K562 (cell line): ENCODE data around the gene SRF. TPM values are rescaled to one million over a fixed set of nuclear protein-coding genes. Genes with fewer than 3 reads are reported as not detected.
A peak's percentile ranks its signal among the peaks of the same experiment; 100 is the strongest.

Experiments
- ATAC-seq: fragments of 200-7000 bp; cut with Tn5 transposase; 3 replicates; pipeline ENCODE4 v1.9.1; 2020; ENCODE audit warnings: moderate library complexity
- BruUV-seq: library from RNA; stranded (reverse); fragments of 400-500 nt; replicated peaks from 2 replicates; lab custom pipeline; 2021; lab: Mats Ljungman, UMichigan
- CTCF ChIA-PET: fragments of 300-600 bp; formaldehyde crosslinking; extraction: SDS; loops from one replicate; lab custom pipeline; 2021; ENCODE audit warnings: low intra/inter-chr PET ratio; lab: Yijun Ruan, JAX
- POLR2A ChIA-PET: fragments of 300-600, 350-650 bp; sonication (Branson Sonifier 250); formaldehyde crosslinking; extraction: SDS; loops from one replicate; lab custom pipeline; 2021; ENCODE audit warnings: antibody characterized with exemption, inconsistent platforms; lab: Yijun Ruan, JAX
- DNase-seq, 4 experiments: peaks; one replicate each; pipeline versions ENCODE4 v3.0.0 to v3.0.0-alpha.2; 2011 to 2018; ENCODE audit warnings: low spot score in 3 of 4, mixed read lengths in 3 of 4; ENCODE audit errors: extremely low read depth in 1 of 4
- FAIRE-seq: peaks from 2 replicates; lab custom pipeline; 2011; peaks lifted over from hg19 to GRCh38; lab: Jason Lieb, UNC
- H2AFZ ChIP-seq: 2 replicates; pipeline ENCODE4 v1.6.0; 2011; ENCODE audit warnings: low read depth, low read length, control low read depth, inconsistent platforms
- H3K27ac ChIP-seq: fragments of 200-600 bp; 3 replicates; pipeline ENCODE4 v1.8.0; 2011; ENCODE audit warnings: low read depth, mild to moderate bottlenecking, control low read depth, inconsistent platforms, low read length, moderate library complexity, mixed read lengths; ENCODE audit errors: extremely low read depth
- H3K27me3 ChIP-seq, 2 experiments: fragments of 300-600 bp in 1 of 2; 2 replicates in 1 of 2; 3 replicates in 1 of 2; pipeline versions ENCODE4 v1.6.0 to v1.8.0; 2011; ENCODE audit warnings: inconsistent platforms in 2 of 2, low read length in 2 of 2, mild to moderate bottlenecking in 1 of 2, mixed read lengths in 1 of 2, moderate library complexity in 1 of 2; ENCODE audit not compliant: control insufficient read depth in 2 of 2, insufficient read depth in 2 of 2
- H3K36me3 ChIP-seq: fragments of 300-600 bp; 3 replicates; pipeline ENCODE4 v1.8.0; 2011; ENCODE audit warnings: mild to moderate bottlenecking, low read length, inconsistent platforms; ENCODE audit not compliant: control insufficient read depth, insufficient read depth
- H3K4me1 ChIP-seq, 2 experiments: fragments of 200-600 bp in 1 of 2; replicated peaks in 1 of 2; 2 replicates in 1 of 2; 3 replicates in 1 of 2; pipeline versions ENCODE4 v1.5.1 to v1.8.0; 2011; ENCODE audit warnings: inconsistent platforms in 2 of 2, low read length in 2 of 2, mild to moderate bottlenecking in 1 of 2, mixed read lengths in 1 of 2, moderate library complexity in 1 of 2; ENCODE audit not compliant: control insufficient read depth in 2 of 2, insufficient read depth in 2 of 2
- H3K4me2 ChIP-seq: 2 replicates; pipeline ENCODE4 v1.6.1; 2011; ENCODE audit warnings: low read length, control low read depth, inconsistent platforms, mixed read lengths; ENCODE audit not compliant: insufficient read depth
- H3K4me3 ChIP-seq: fragments of 200-600 bp; sonication (generic), shearing (Covaris generic); 2 replicates; pipeline ENCODE4 v1.5.1; 2016; ENCODE audit warnings: control low read depth, inconsistent platforms
- H3K79me2 ChIP-seq: fragments of 200-600 bp; 3 replicates; pipeline ENCODE4 v1.8.0; 2011; ENCODE audit warnings: low read length, inconsistent platforms; ENCODE audit not compliant: control insufficient read depth, insufficient read depth
- H3K9ac ChIP-seq, 2 experiments: 2 replicates each; pipeline versions ENCODE4 v1.6.0 to v1.6.1; 2011; ENCODE audit warnings: low read depth in 2 of 2, low read length in 2 of 2, control low read depth in 1 of 2, inconsistent platforms in 1 of 2, mild to moderate bottlenecking in 1 of 2, mixed read lengths in 1 of 2; ENCODE audit not compliant: insufficient read depth in 1 of 2
- H3K9me1 ChIP-seq: one replicate; pipeline ENCODE4 v1.6.0; 2011; ENCODE audit warnings: inconsistent platforms, mild to moderate bottlenecking, low read length, moderate library complexity; ENCODE audit not compliant: control insufficient read depth, insufficient read depth
- H3K9me3 ChIP-seq: replicated peaks from 2 replicates; pipeline ENCODE4 v1.5.1; 2011; ENCODE audit warnings: low read depth, low read length, inconsistent platforms; ENCODE audit not compliant: control insufficient read depth, insufficient read depth
- H4K20me1 ChIP-seq: replicated peaks from 2 replicates; pipeline ENCODE4 v1.6.1; 2011; ENCODE audit warnings: low read length, inconsistent platforms, mixed read lengths; ENCODE audit not compliant: control insufficient read depth, insufficient read depth
- CTBP1 ChIP-seq: fragments of 450-650 bp; IDR thresholded peaks from 2 replicates; pipeline ENCODE4 v1.6.1; 2016; ENCODE audit warnings: borderline replicate concordance
- ETV5 ChIP-seq: sonication (generic); formaldehyde crosslinking; IDR thresholded peaks from 2 replicates; pipeline ENCODE4 v1.4.0; 2020; ENCODE audit warnings: low read depth, mild to moderate bottlenecking, missing genetic modification reagents
- HOMEZ ChIP-seq: fragments of 250-450 bp; sonication (Bioruptor Pico); IDR thresholded peaks from 2 replicates; pipeline ENCODE4 v1.4.0; 2020; ENCODE audit warnings: mild to moderate bottlenecking, moderate library complexity
- RBM22 ChIP-seq: fragments of 200-400 bp; formaldehyde crosslinking; IDR thresholded peaks from 2 replicates; pipeline ENCODE4 v1.6.1; 2018; ENCODE audit warnings: low read length, low read depth; ENCODE audit not compliant: poor library complexity, severe bottlenecking
- SMARCE1 ChIP-seq: fragments of 450-650 bp; IDR thresholded peaks from 2 replicates; pipeline ENCODE4 v1.7.1; 2016; ENCODE audit warnings: mild to moderate bottlenecking
- SMC3 ChIP-seq: conservative IDR thresholded peaks from 2 replicates; pipeline ENCODE4 v1.6.1; 2011; ENCODE audit warnings: low read depth, low read length, improper control_type of control experiment; ENCODE audit not compliant: insufficient read depth
- TEAD2 ChIP-seq: fragments of 450-650 bp; IDR thresholded peaks from 2 replicates; pipeline ENCODE4 v1.6.1; 2016; ENCODE audit warnings: missing genetic modification characterization, control low read depth, missing compliant biosample characterization
- ZKSCAN3 ChIP-seq: fragments of 250-450 bp; sonication (Bioruptor Pico); IDR thresholded peaks from 2 replicates; pipeline ENCODE4 v1.4.0; 2020
- WGBS: fragments of 100-300 bp; shearing (Covaris generic); methylation state at CpG from one replicate; pipeline ENCODE4 v1.1.6; 2016; ENCODE audit warnings: low coverage, mixed read lengths; ENCODE audit not compliant: insufficient coverage; ENCODE audit errors: missing lambda C conversion rate; 5-methylcytosine and 5-hydroxymethylcytosine counted together
- in situ Hi-C: fragments of 300-500 bp; cut with MboI; formaldehyde crosslinking; loops from 4 replicates; pipeline ENCODE4 v1.15.0; 2018; ENCODE audit warnings: inconsistent platforms, mixed read lengths
- intact Hi-C: fragments of 100-400 bp; cut with micrococcal nuclease; formaldehyde crosslinking; loops from 2 replicates; pipeline ENCODE4 v1.14.2; 2022
- polyA plus RNA-seq, 8 experiments: library from polyadenylated mRNA; depleted of rRNA in 4 of 8; stranded (reverse) in 5 of 8; unstranded in 3 of 8; fragments of >200 nt; fragmentation: Nextera tagmentation in 2 of 8; fragmentation: Illumina TruSeq in 1 of 8; extraction: Ambion mirVana in 2 of 8; extraction: Trizol in 1 of 8; gene quantifications; 2 replicates each; pipeline versions ENCODE4 v1.2.1 to v1.2.3, GENCODE V29; 2011 to 2014; ENCODE audit warnings: inconsistent platforms in 1 of 8, missing spikeins in 1 of 8
- total RNA-seq, 7 experiments: library from RNA; depleted of rRNA in 6 of 7; stranded (reverse); fragments of >200 nt in 6 of 7; fragmentation: Illumina TruSeq in 2 of 7; extraction: Trizol in 2 of 7; gene quantifications; 2 replicates each; pipeline versions ENCODE4 v1.2.1 to v1.2.3, GENCODE V29; 2011 to 2021; ENCODE audit warnings: low replicate concordance in 1 of 7
- TF ChIP-seq, protein P1 (sequence below), 2 experiments: fragments of 450-650 bp; formaldehyde crosslinking in 1 of 2; IDR thresholded peaks; 2 replicates each; pipeline versions ENCODE4 v1.4.0 to v1.6.1; 2014 to 2020; ENCODE audit warnings: mild to moderate bottlenecking in 2 of 2, borderline replicate concordance in 1 of 2, low read depth in 1 of 2
- TF ChIP-seq, protein P2 (sequence below): fragments of 250-450 bp; sonication (Bioruptor Pico); IDR thresholded peaks from 2 replicates; pipeline ENCODE4 v1.8.0; 2021; ENCODE audit warnings: borderline replicate concordance, mild to moderate bottlenecking, moderate library complexity; ENCODE audit not compliant: poor library complexity, severe bottlenecking

The SRF gene
- total and polyA plus RNA-seq, 9 of the 15 experiments (the other 6 are each of a cell fraction or from before 2014, with no cell fraction given): 2.5 to 37.0 (median 24.6) TPM

DNA sequence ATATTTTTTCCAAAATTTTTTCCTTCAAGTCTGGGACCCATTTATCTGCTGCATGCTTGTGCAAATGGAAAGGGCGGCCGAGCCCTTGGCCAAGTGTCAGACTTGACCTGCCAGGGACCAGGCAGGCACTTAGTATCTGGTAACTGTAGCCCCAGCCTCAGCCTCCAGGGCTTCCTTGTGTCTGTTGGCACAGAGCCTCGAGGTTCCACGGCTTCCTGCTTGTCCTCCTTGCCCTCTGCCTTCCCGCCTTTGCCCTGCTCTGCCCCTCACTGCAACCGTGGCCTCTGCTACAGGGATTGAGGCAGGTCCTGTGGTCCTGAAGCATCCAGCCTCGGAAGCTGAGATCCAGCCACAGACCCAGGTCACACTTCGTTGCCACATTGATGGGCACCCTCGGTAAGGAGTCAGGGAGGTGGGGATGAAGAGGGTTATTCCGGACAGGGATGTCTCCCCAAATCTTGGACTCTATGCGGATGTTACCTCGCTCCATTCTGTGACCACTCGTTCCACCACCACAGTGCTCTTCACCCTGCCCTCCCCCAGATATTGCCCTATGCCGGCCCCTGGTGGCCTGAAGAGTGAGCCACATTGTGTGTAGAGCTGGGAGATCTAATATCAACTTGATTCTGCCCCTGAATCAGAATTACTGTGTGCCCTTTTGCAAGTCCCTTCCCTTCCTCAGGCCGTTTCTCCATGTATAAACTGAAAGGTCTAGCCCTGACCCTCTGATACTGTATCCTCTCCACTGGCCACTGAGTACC is 41.5 kb upstream of the SRF start:
- ChIA-PET CTCF (interaction anchor here (0.7 to 1.7 kb wide), 6 partner anchors 14 to 231 kb away, joined by 3 to 11 read pairs (median 4); no protein-coding TSS in a partner anchor), POLR2A (interaction anchor here (0.6 to 1.2 kb wide), 8 partner anchors 13 to 437 kb away, joined by 3 to 5 read pairs (median 3); partner anchors contain the start of genes CUL7, MEA1 and PEX6)
- Histone ChIP-seq H3K79me2 (no peaks in the 10 kb centered on the region), H3K9me3 (no peaks in the 10 kb centered on the region), H3K4me2 (no peak overlapping the region), H3K9me1 (no peaks in the 10 kb centered on the region), H3K27ac (no peak overlapping the region), H3K4me1 (peaks cover 0 to 22% of the 10 kb centered on the region in 2 experiments; a peak in 3 of 5 replicates), H3K36me3 (no peaks in the 10 kb centered on the region), H2AFZ (0 out of 2 replicates have a peak overlapping the region, but pooled peaks have one; percentile 42), H3K4me3 (no peak overlapping the region), H3K27me3 (peaks cover 0 to 39% of the 10 kb centered on the region in 2 experiments; a peak in 2 of 5 replicates), H4K20me1 (no peaks in the 10 kb centered on the region; the same call in 1 of the 2 replicates), H3K9ac (peak overlapping the region in 1 of 2 experiments; percentile 54; a peak in 1 of 4 replicates)
- ATAC-seq (peak; percentile 97), FAIRE-seq (no peak), DNase-seq (peak; percentile 56 to 75 (median 63))
- no TSS peak for BruUV-seq
- in situ Hi-C loops (no loop called here), intact Hi-C loops (loop anchor here (1.0 kb wide), 1 partner anchor 59 kb away; no protein-coding TSS in a partner anchor)
- 9% methylated on average over 15 of the region's 15 CpGs for whole genome bisulfite sequencing
- TF ChIP-seq ETV5 (CRISPR knock-in tag): no peak
- no peak for TF ChIP-seq HOMEZ
- TF ChIP-seq, protein P1, sequence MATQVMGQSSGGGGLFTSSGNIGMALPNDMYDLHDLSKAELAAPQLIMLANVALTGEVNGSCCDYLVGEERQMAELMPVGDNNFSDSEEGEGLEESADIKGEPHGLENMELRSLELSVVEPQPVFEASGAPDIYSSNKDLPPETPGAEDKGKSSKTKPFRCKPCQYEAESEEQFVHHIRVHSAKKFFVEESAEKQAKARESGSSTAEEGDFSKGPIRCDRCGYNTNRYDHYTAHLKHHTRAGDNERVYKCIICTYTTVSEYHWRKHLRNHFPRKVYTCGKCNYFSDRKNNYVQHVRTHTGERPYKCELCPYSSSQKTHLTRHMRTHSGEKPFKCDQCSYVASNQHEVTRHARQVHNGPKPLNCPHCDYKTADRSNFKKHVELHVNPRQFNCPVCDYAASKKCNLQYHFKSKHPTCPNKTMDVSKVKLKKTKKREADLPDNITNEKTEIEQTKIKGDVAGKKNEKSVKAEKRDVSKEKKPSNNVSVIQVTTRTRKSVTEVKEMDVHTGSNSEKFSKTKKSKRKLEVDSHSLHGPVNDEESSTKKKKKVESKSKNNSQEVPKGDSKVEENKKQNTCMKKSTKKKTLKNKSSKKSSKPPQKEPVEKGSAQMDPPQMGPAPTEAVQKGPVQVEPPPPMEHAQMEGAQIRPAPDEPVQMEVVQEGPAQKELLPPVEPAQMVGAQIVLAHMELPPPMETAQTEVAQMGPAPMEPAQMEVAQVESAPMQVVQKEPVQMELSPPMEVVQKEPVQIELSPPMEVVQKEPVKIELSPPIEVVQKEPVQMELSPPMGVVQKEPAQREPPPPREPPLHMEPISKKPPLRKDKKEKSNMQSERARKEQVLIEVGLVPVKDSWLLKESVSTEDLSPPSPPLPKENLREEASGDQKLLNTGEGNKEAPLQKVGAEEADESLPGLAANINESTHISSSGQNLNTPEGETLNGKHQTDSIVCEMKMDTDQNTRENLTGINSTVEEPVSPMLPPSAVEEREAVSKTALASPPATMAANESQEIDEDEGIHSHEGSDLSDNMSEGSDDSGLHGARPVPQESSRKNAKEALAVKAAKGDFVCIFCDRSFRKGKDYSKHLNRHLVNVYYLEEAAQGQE (IDR thresholded peaks at IDR 0.05; ENCODE audit: borderline replicate concordance): peak; percentile 92
- TF ChIP-seq, protein P1 (CRISPR knock-in tag; IDR thresholded peaks at IDR 0.05; ENCODE audit: low read depth): no peak
- TF ChIP-seq TEAD2 (tag): no peak
- 0 out of 2 replicates have a peak, but pooled peaks have one; percentile 37 for TF ChIP-seq CTBP1
- TF ChIP-seq SMARCE1: no peak
- TF ChIP-seq RBM22: no peak
- TF ChIP-seq, protein P2, sequence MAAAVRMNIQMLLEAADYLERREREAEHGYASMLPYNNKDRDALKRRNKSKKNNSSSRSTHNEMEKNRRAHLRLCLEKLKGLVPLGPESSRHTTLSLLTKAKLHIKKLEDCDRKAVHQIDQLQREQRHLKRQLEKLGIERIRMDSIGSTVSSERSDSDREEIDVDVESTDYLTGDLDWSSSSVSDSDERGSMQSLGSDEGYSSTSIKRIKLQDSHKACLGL (CRISPR knock-in tag): no peak
- no peak for TF ChIP-seq ZKSCAN3 (CRISPR knock-in tag)
- peak; percentile 91 for TF ChIP-seq SMC3
